GM12878 (cell line): ENCODE results near the gene SLC35F3. TPM values are rescaled to one million over a fixed set of nuclear protein-coding genes. Genes with fewer than 3 reads are reported as not detected.

Source experiments
- ATAC-seq: fragments of 200-7000 bp; cut with Tn5 transposase; 3 replicates; pipeline ENCODE4 v1.9.1; 2020; ENCODE audit warnings: mild to moderate bottlenecking, moderate library complexity
- Bru-seq: library from RNA; stranded (reverse); fragments of 400-500 nt; gene quantifications from one replicate; lab custom pipeline; 2021; lab: Mats Ljungman, UMichigan
- BruChase-seq, 2 experiments: library from RNA; stranded (reverse); fragments of 400-500 nt; gene quantifications; one replicate each; lab custom pipeline; 2021; lab: Mats Ljungman, UMichigan
- BruUV-seq: library from RNA; stranded (reverse); fragments of 400-500 nt; replicated peaks from 2 replicates; lab custom pipeline; 2021; lab: Mats Ljungman, UMichigan
- CTCF ChIA-PET: fragments of 300-600 bp; sonication (Branson Sonifier 250); formaldehyde crosslinking; extraction: SDS; loops from one replicate; lab custom pipeline; 2021; ENCODE audit warnings: inconsistent platforms; lab: Yijun Ruan, JAX
- POLR2A ChIA-PET: fragments of 350-600 bp; formaldehyde crosslinking; extraction: SDS; loops from one replicate; lab custom pipeline; 2021; ENCODE audit warnings: inconsistent platforms; lab: Charles Lee
- RAD21 ChIA-PET: fragments of 300-600 bp; sonication (Branson Sonifier 250); formaldehyde crosslinking; loops from one replicate; lab custom pipeline; 2023; ENCODE audit warnings: antibody characterized with exemption; ENCODE audit not compliant: unreplicated experiment; lab: Charles Lee
- SMC1A ChIA-PET: fragments of 300-600 bp; sonication (Branson Sonifier 250); formaldehyde crosslinking; loops from one replicate; lab custom pipeline; 2023; ENCODE audit not compliant: unreplicated experiment, uncharacterized antibody; lab: Charles Lee
- DNase-seq: peaks from one replicate; pipeline ENCODE4 v3.0.0-alpha.2; 2011; ENCODE audit warnings: low read depth, low spot score
- FAIRE-seq: peaks from 3 replicates; lab custom pipeline; 2011; peaks lifted over from hg19 to GRCh38; lab: Jason Lieb, UNC
- H2AFZ ChIP-seq: 2 replicates; pipeline ENCODE4 v1.6.0; 2011; ENCODE audit warnings: low read depth, low read length, control low read depth; ENCODE audit not compliant: control insufficient read depth
- H3K27ac ChIP-seq: 2 replicates; pipeline ENCODE4 v1.5.1; 2011; ENCODE audit warnings: control low read depth; ENCODE audit not compliant: control insufficient read depth, insufficient read depth
- H3K27me3 ChIP-seq, 2 experiments: replicated peaks in 1 of 2; 2 replicates each; pipeline versions ENCODE4 v1.6.0 to v1.6.1; 2011; ENCODE audit warnings: low read length in 1 of 2; ENCODE audit not compliant: control insufficient read depth in 2 of 2, insufficient read depth in 2 of 2
- H3K36me3 ChIP-seq, 2 experiments: 2 replicates each; pipeline ENCODE4 v1.5.1; 2011; ENCODE audit warnings: low read length in 1 of 2; ENCODE audit not compliant: control insufficient read depth in 2 of 2, insufficient read depth in 2 of 2
- H3K4me1 ChIP-seq: 2 replicates; pipeline ENCODE4 v1.6.1; 2011; ENCODE audit warnings: mild to moderate bottlenecking, low read length, moderate library complexity, mixed read lengths; ENCODE audit not compliant: control insufficient read depth, insufficient read depth
- H3K4me2 ChIP-seq: 2 replicates; pipeline ENCODE4 v1.6.0; 2011; ENCODE audit warnings: control low read depth; ENCODE audit not compliant: control insufficient read depth, insufficient read depth
- H3K4me3 ChIP-seq: fragments of 200-600 bp; sonication (generic); 2 replicates; pipeline ENCODE4 v1.5.1; 2016
- H3K79me2 ChIP-seq: 2 replicates; pipeline ENCODE4 v1.6.0; 2011; ENCODE audit warnings: low read length; ENCODE audit not compliant: control insufficient read depth, insufficient read depth
- H3K9ac ChIP-seq: 2 replicates; pipeline ENCODE4 v1.8.0; 2011; ENCODE audit warnings: low read length, control low read depth, mixed read lengths; ENCODE audit not compliant: control insufficient read depth, insufficient read depth
- H3K9me3 ChIP-seq: replicated peaks from 3 replicates; pipeline ENCODE4 v1.5.1; 2011; ENCODE audit warnings: mild to moderate bottlenecking, low read length; ENCODE audit not compliant: control insufficient read depth, insufficient read depth
- H4K20me1 ChIP-seq: 2 replicates; pipeline ENCODE4 v1.6.0; 2011; ENCODE audit not compliant: control insufficient read depth, insufficient read depth
- CHD2 ChIP-seq: IDR thresholded peaks from 2 replicates; pipeline ENCODE4 v1.6.1; 2011; ENCODE audit warnings: low read depth, low read length, improper control_type of control experiment, borderline replicate concordance
- CHD4 ChIP-seq: fragments of 200-600 bp; sonication (generic); IDR thresholded peaks from 2 replicates; pipeline ENCODE4 v1.6.1; 2016; ENCODE audit warnings: mild to moderate bottlenecking
- FOXM1 ChIP-seq: IDR thresholded peaks from 2 replicates; pipeline ENCODE4 v1.6.1; 2012; ENCODE audit warnings: low read depth, mild to moderate bottlenecking, inconsistent platforms, low read length, moderate library complexity
- MYC ChIP-seq: IDR thresholded peaks from 2 replicates; pipeline ENCODE4 v1.6.1; 2011; ENCODE audit warnings: mild to moderate bottlenecking, low read length, moderate library complexity, inconsistent platforms; ENCODE audit not compliant: insufficient read depth, insufficient replicate concordance, insufficient read length, severe bottlenecking
- SIX5 ChIP-seq: IDR thresholded peaks from 2 replicates; pipeline ENCODE4 v1.6.1; 2011; ENCODE audit warnings: mild to moderate bottlenecking, low read depth, low read length, moderate library complexity; ENCODE audit not compliant: severe bottlenecking
- TBL1XR1 ChIP-seq: IDR thresholded peaks from 2 replicates; pipeline ENCODE4 v1.6.1; 2012; ENCODE audit warnings: low read depth, low read length, improper control_type of control experiment
- ZBTB40 ChIP-seq: fragments of 450-650 bp; IDR thresholded peaks from 2 replicates; pipeline ENCODE4 v1.6.1; 2016; ENCODE audit warnings: mild to moderate bottlenecking, moderate library complexity, borderline replicate concordance
- WGBS: methylation state at CpG from one replicate; pipeline ENCODE4 v1.1.6; 2016; ENCODE audit warnings: low lambda C conversion rate; ENCODE audit not compliant: insufficient replicate concordance, insufficient coverage; ENCODE audit errors: missing lambda C conversion rate; 5-methylcytosine and 5-hydroxymethylcytosine counted together
- in situ Hi-C: fragments of 300-500 bp; cut with MboI; formaldehyde crosslinking; loops from 9 replicates; pipeline ENCODE4 v1.14.3; 2018; ENCODE audit warnings: mixed read lengths
- intact Hi-C: fragments of 100-400 bp; cut with micrococcal nuclease; formaldehyde crosslinking; loops from one replicate; pipeline ENCODE4 v1.14.2; 2022; ENCODE audit not compliant: unreplicated experiment
- long read RNA-seq, 2 experiments: library from polyadenylated mRNA; unstranded; transcript quantifications; one replicate each; pipeline ENCODE4 v2.0.0, GENCODE V29; 2019 to 2020
- polyA minus RNA-seq, 3 experiments: library from RNA; depleted of rRNA, polyadenylated mRNA; stranded (reverse); fragments of >200 nt; gene quantifications; 2 replicates each; pipeline ENCODE4 v1.2.3, GENCODE V29; 2011
- polyA plus RNA-seq, 11 experiments: library from polyadenylated mRNA; depleted of rRNA in 4 of 11; unstranded in 6 of 11; stranded (reverse) in 5 of 11; fragments of >200 nt; fragmentation: Nextera tagmentation in 4 of 11; fragmentation: Illumina TruSeq in 1 of 11; extraction: Ambion mirVana in 4 of 11; extraction: Trizol in 1 of 11; gene quantifications; 1 replicate in 1 of 11; 2 replicates in 10 of 11; pipeline versions ENCODE4 v1.2.1 to v1.2.3, GENCODE V29; 2011 to 2016; ENCODE audit warnings: inconsistent platforms in 2 of 11, missing spikeins in 2 of 11, low read depth in 1 of 11
- total RNA-seq, 4 experiments: library from RNA; depleted of rRNA in 3 of 4; stranded (reverse); fragments of >200 nt in 3 of 4; fragmentation: Illumina TruSeq in 1 of 4; extraction: Trizol in 1 of 4; gene quantifications; 2 replicates each; pipeline versions ENCODE4 v1.2.1 to v1.2.3, GENCODE V29; 2013 to 2021
- TF ChIP-seq, protein P1 (sequence below): fragments of 450-650 bp; formaldehyde crosslinking; IDR thresholded peaks from 2 replicates; pipeline ENCODE4 v1.5.0; 2022; ENCODE audit warnings: mild to moderate bottlenecking, missing genetic modification characterization

Gene SLC35F3
- total RNA-seq (2013; cell fraction: nucleolus; rRNA removed) = 9.3 and 11.4 TPM in 2 replicates
- 8.0 and 9.0 TPM in 2 replicates for total RNA-seq (2014; rRNA removed)
- 4.9 and 5.2 TPM in 2 replicates for total RNA-seq (2014; rRNA removed; fragmentation: Illumina TruSeq; extraction: Trizol)
- total RNA-seq (2021) = 8.4 and 8.6 TPM in 2 replicates
- polyA plus RNA-seq (2011; ENCODE audit: low read depth) = 0.10 TPM
- 1.4 and 1.6 TPM in 2 replicates for polyA plus RNA-seq (2011; rRNA removed)
- 0.91 and 1.3 TPM in 2 replicates for polyA plus RNA-seq (2011; cell fraction: cytosol; rRNA removed)
- polyA plus RNA-seq (2011; cell fraction: nucleus; rRNA removed) = 0.92 and 0.96 TPM in 2 replicates
- 0.27 and 0.51 TPM in 2 replicates for polyA plus RNA-seq (2012)
- polyA plus RNA-seq (2014; fragmentation: Illumina TruSeq; extraction: Trizol) = 6.2 and 7.0 TPM in 2 replicates
- 1 to 10 TPM; 1.0 to 2.2 TPM for polyA plus RNA-seq (2014; fragmentation: Nextera tagmentation; extraction: Ambion mirVana)
- 6.0 and 6.5 TPM in 2 replicates for polyA plus RNA-seq (2014; rRNA removed)
- polyA plus RNA-seq (2016; fragmentation: Nextera tagmentation; extraction: Ambion mirVana) = 1 to 10 TPM; 5.3 to 6.1 TPM
- polyA minus RNA-seq (2011; rRNA and poly(A)+ RNA removed) = 0.66 and 0.98 TPM in 2 replicates
- not detected in 2 replicates for polyA minus RNA-seq (2011; cell fraction: cytosol; rRNA and poly(A)+ RNA removed)
- 0.48 and 0.77 TPM in 2 replicates for polyA minus RNA-seq (2011; cell fraction: nucleus; rRNA and poly(A)+ RNA removed)
- Bru-seq, nascent RNA = percentile 49 among the genes with signal in this experiment
- percentile 52 among the genes with signal in this experiment for BruChase-seq, experiment 1, labeled RNA remaining after a 6-hour chase
- percentile 52 among the genes with signal in this experiment for BruChase-seq, experiment 2, labeled RNA remaining after a 2-hour chase
- long read RNA-seq, experiment 1, partial matches to known transcripts = 1 of 1 reads
- long read RNA-seq, experiment 1, other reads (novel, unspliced or antisense) = 0 of 1 reads
- long read RNA-seq, experiment 2, partial matches to known transcripts = 1 of 3 reads
- long read RNA-seq, experiment 2, other reads (novel, unspliced or antisense) = 2 of 3 reads

DNA sequence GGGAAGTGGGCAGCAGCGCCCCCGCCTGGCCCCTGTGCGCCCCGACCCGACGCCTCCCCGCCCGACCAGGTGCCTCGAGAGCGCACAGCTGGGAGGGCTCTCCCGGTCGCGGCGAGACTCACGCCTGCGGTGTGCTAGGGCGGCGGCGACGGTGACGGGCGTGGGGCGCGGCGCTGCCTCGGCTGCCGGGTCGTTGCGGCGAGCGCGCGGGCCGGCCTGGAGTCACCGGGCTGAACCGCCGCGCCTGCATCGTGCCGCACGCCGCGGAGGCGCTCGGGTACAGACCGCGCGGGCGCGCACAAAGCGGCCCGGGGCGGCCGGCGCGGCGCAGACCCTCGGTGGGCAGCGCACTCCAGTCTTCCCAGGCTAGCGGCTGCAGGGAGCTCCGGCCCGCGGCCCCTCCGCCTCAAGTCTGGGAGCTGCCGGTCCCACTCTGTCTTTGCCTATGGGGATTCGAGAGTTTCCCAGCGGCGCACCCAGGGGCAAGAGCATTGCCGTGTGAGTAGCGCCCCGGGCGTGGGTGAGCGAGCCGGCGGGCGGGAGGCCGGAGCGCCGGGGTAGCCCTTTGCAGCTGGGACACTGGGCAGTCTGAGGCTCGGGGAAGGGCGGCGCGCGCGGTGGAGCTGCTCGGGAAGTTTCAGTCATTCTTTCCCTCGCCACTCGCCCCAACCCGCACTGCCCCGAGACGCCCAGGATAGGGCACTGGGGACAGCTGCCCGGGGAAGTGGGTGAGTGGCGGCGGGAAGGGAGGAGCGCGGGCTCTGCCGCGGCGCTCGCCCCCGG lies at the start of gene SLC35F3:
Gene SLC35F3 (plus strand): TSS at position 44 of the 783 bp plus-strand sequence.
- H4K20me1 ChIP-seq = no peaks in the 10 kb centered on the region
- WGBS = 52% methylated on average over 55 of the region's 101 CpGs
- ATAC-seq (no peak), FAIRE-seq (no peak), DNase-seq (no peak)
- ChIA-PET CTCF (no interaction called here), POLR2A (no interaction called here), RAD21 (no interaction called here), SMC1A (no interaction called here)
- in situ Hi-C loops = no loop called here
- H3K27ac ChIP-seq = no peak within 1 kb of the TSS
- no peaks in the 10 kb centered on the region for H3K4me1 ChIP-seq
- H3K4me3 ChIP-seq = no peak within 1 kb of the TSS
- intact Hi-C loops = no loop called here
- no peaks in the 10 kb centered on the region for H3K79me2 ChIP-seq
- no peak within 1 kb of the TSS for H2AFZ ChIP-seq
- H3K4me2 ChIP-seq = no peak within 1 kb of the TSS
- no peak within 1 kb of the TSS for H3K9ac ChIP-seq
- H3K36me3 ChIP-seq = no peaks in the 10 kb centered on the region
- H3K27me3 ChIP-seq = peaks cover 2 to 13% of the 10 kb centered on the region in 2 experiments
- H3K9me3 ChIP-seq = peaks cover 3% of the 10 kb centered on the region; the same call in 2 of the 3 replicates
- no TSS peak for BruUV-seq
- no peak for TF ChIP-seq SIX5
- no peak for TF ChIP-seq TBL1XR1
- TF ChIP-seq, protein P1, sequence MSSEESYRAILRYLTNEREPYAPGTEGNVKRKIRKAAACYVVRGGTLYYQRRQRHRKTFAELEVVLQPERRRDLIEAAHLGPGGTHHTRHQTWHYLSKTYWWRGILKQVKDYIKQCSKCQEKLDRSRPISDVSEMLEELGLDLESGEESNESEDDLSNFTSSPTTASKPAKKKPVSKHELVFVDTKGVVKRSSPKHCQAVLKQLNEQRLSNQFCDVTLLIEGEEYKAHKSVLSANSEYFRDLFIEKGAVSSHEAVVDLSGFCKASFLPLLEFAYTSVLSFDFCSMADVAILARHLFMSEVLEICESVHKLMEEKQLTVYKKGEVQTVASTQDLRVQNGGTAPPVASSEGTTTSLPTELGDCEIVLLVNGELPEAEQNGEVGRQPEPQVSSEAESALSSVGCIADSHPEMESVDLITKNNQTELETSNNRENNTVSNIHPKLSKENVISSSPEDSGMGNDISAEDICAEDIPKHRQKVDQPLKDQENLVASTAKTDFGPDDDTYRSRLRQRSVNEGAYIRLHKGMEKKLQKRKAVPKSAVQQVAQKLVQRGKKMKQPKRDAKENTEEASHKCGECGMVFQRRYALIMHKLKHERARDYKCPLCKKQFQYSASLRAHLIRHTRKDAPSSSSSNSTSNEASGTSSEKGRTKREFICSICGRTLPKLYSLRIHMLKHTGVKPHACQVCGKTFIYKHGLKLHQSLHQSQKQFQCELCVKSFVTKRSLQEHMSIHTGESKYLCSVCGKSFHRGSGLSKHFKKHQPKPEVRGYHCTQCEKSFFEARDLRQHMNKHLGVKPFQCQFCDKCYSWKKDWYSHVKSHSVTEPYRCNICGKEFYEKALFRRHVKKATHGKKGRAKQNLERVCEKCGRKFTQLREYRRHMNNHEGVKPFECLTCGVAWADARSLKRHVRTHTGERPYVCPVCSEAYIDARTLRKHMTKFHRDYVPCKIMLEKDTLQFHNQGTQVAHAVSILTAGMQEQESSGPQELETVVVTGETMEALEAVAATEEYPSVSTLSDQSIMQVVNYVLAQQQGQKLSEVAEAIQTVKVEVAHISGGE = no peak
- no peak for TF ChIP-seq CHD2
- TF ChIP-seq FOXM1 = no peak
- no peak for TF ChIP-seq ZBTB40
- no peak for TF ChIP-seq CHD4
- no peak for TF ChIP-seq MYC
